ENCODE measurements around the gene TEX12. TPM values are rescaled to one million over a fixed set of nuclear protein-coding genes. Genes with fewer than 3 reads are reported as not detected.
"Not testable (repeated sequence)": the region's sequence is repeated elsewhere in the genome, so short reads cannot be mapped to it uniquely, and the experiment has no call there.

The TEX12 gene
- total RNA-seq, 1 donor from 2014 or later = not detected

- H3K27me3 Mint-ChIP-seq = peaks cover 3% of the 10 kb centered on the region
These were observed 12.4 kb downstream of the TEX12 start for GRCh38 chr11:112179601-112180000.

GRCh38 chr11:112182867-112183266, 15.7 kb downstream of the TEX12 start:
- Mint-ChIP-seq H3K36me3 (ENCODE audit: insufficient read depth) (peaks cover 4% of the 10 kb centered on the region), H3K9me3 (ENCODE audit: low read depth) (no peaks in the 10 kb centered on the region), H3K27ac (no peak overlapping the region), H3K4me1 (ENCODE audit: low read depth) (no peaks in the 10 kb centered on the region), H3K27me3 (peaks cover 10% of the 10 kb centered on the region), H3K4me3 (ENCODE audit: low read depth) (no peak overlapping the region)
- DNase-seq (ENCODE audit: low spot score, unreplicated experiment) = no peak
- TF ChIP-seq CTCF (IDR thresholded peaks at IDR 0.05; ENCODE audit: unreplicated experiment) = no peak

More at GRCh38 chr11:112179601-112180000, 12.4 kb downstream of the TEX12 start:
- Mint-ChIP-seq H3K4me3 (ENCODE audit: low read depth) (no peak overlapping the region), H3K9me3 (ENCODE audit: low read depth) (no peaks in the 10 kb centered on the region), H3K27ac (no peak overlapping the region), H3K4me1 (ENCODE audit: low read depth) (peaks cover 13% of the 10 kb centered on the region), H3K36me3 (ENCODE audit: insufficient read depth) (peaks cover 4% of the 10 kb centered on the region)
- DNase-seq (ENCODE audit: low spot score, unreplicated experiment) = no peak
- no peak for TF ChIP-seq CTCF (IDR thresholded peaks at IDR 0.05; ENCODE audit: unreplicated experiment)

- H3K9me3 Mint-ChIP-seq (ENCODE audit: low read depth) = no peaks in the 10 kb centered on the region
- H3K4me3 Mint-ChIP-seq (ENCODE audit: low read depth) = no peak overlapping the region
- H3K27ac Mint-ChIP-seq = no peak overlapping the region
- no peaks in the 10 kb centered on the region for H3K4me1 Mint-ChIP-seq (ENCODE audit: low read depth)
- H3K36me3 Mint-ChIP-seq (ENCODE audit: insufficient read depth) = peaks cover 2% of the 10 kb centered on the region
- peaks cover 13% of the 10 kb centered on the region for H3K27me3 Mint-ChIP-seq
- no peak for DNase-seq (ENCODE audit: low spot score, unreplicated experiment)
- no peak for TF ChIP-seq CTCF (IDR thresholded peaks at IDR 0.05; ENCODE audit: unreplicated experiment)
These were observed 18.7 kb downstream of the TEX12 start for GRCh38 chr11:112185883-112186282.

GRCh38 chr11:112186304-112186703, 19.1 kb downstream of the TEX12 start:
- H3K36me3 Mint-ChIP-seq (ENCODE audit: insufficient read depth) = peaks cover 1% of the 10 kb centered on the region
- H3K9me3 Mint-ChIP-seq (ENCODE audit: low read depth) = no peaks in the 10 kb centered on the region
- no peak for DNase-seq (ENCODE audit: low spot score, unreplicated experiment)
- TF ChIP-seq CTCF (IDR thresholded peaks at IDR 0.05; ENCODE audit: unreplicated experiment) = no peak
- H3K4me1 Mint-ChIP-seq (ENCODE audit: low read depth) = no peaks in the 10 kb centered on the region
- no peak overlapping the region for H3K4me3 Mint-ChIP-seq (ENCODE audit: low read depth)
- no peak overlapping the region for H3K27ac Mint-ChIP-seq
- peaks cover 13% of the 10 kb centered on the region for H3K27me3 Mint-ChIP-seq

GRCh38 chr11:112195113-112195512, 27.9 kb downstream of the TEX12 start:
- not testable (repeated sequence) for H3K27me3 Mint-ChIP-seq; H3K27ac Mint-ChIP-seq; H3K36me3 Mint-ChIP-seq (ENCODE audit: insufficient read depth); H3K9me3 Mint-ChIP-seq (ENCODE audit: low read depth); H3K4me3 Mint-ChIP-seq (ENCODE audit: low read depth); H3K4me1 Mint-ChIP-seq (ENCODE audit: low read depth); DNase-seq (ENCODE audit: low spot score, unreplicated experiment)

- Mint-ChIP-seq H3K9me3 (ENCODE audit: low read depth) (peaks cover 3% of the 10 kb centered on the region), H3K4me1 (ENCODE audit: low read depth) (peaks cover 4% of the 10 kb centered on the region), H3K4me3 (ENCODE audit: low read depth) (no peak overlapping the region), H3K27me3 (peaks cover 8% of the 10 kb centered on the region), H3K36me3 (ENCODE audit: insufficient read depth) (no peaks in the 10 kb centered on the region), H3K27ac (no peak overlapping the region)
- TF ChIP-seq CTCF (IDR thresholded peaks at IDR 0.05; ENCODE audit: unreplicated experiment) = no peak
- DNase-seq (ENCODE audit: low spot score, unreplicated experiment) = no peak
These were observed 28.8 kb downstream of the TEX12 start for GRCh38 chr11:112195951-112196351.
